OCI-LY7 (cell line): Measurements from ENCODE around the gene DIABLO. TPM values are rescaled to one million over a fixed set of nuclear protein-coding genes. Genes with fewer than 3 reads are reported as not detected.

Experiments
- small RNA-seq: library from RNA; depleted of rRNA; stranded (forward); fragments of <200 nt; gene quantifications from one replicate; pipeline ENCODE3, GENCODE V24; 2014
- total RNA-seq, 2 experiments: library from RNA; depleted of rRNA in 1 of 2; stranded (reverse); fragments of >200 nt in 1 of 2; shearing (Covaris generic) in 1 of 2; gene quantifications; 2 replicates each; pipeline ENCODE4 v1.2.3, GENCODE V29; 2014 to 2022

DIABLO gene
- total RNA-seq, 2 experiments from 2014 or later, result 53.9 to 56.5 TPM

Small RNAs within 50 kb of the gene (small RNA-seq; reads per million reads assigned to genes)
- gene DIABLO, result 0.31 reads per million

Other genes starting within 250 kb of the DIABLO start
- 66.2 and 76.2 TPM in 2 replicates for gene BCL7A, start 204.2 kb downstream of the DIABLO start, total RNA-seq (2014; rRNA removed; shearing (Covaris generic))
- gene BCL7A, start 204.2 kb downstream of the DIABLO start, total RNA-seq (2022), result 84.7 and 100 TPM in 2 replicates
- gene MLXIP, start 147.3 kb downstream of the DIABLO start, total RNA-seq (2014; rRNA removed; shearing (Covaris generic)), result 18.6 and 27.5 TPM in 2 replicates
- gene MLXIP, start 147.3 kb downstream of the DIABLO start, total RNA-seq (2022), result 44.7 and 59.9 TPM in 2 replicates
- not detected in 2 replicates for gene IL31, start 51.8 kb downstream of the DIABLO start, total RNA-seq (2014; rRNA removed; shearing (Covaris generic))
- not detected in 2 replicates for gene IL31, start 51.8 kb downstream of the DIABLO start, total RNA-seq (2022)
- gene LRRC43, start 42.9 kb downstream of the DIABLO start, total RNA-seq (2014; rRNA removed; shearing (Covaris generic)), result not detected in 2 replicates
- gene LRRC43, start 42.9 kb downstream of the DIABLO start, total RNA-seq (2022), result not detected in 2 replicates
- gene B3GNT4, start 22.3 kb downstream of the DIABLO start, total RNA-seq (2014; rRNA removed; shearing (Covaris generic)), result not detected in 2 replicates
- not detected in 2 replicates for gene B3GNT4, start 22.3 kb downstream of the DIABLO start, total RNA-seq (2022)
- gene VPS33A, start 40.4 kb upstream of the DIABLO start, total RNA-seq (2014; rRNA removed; shearing (Covaris generic)), result 21.1 and 22.2 TPM in 2 replicates
- 29.0 and 35.6 TPM in 2 replicates for gene VPS33A, start 40.4 kb upstream of the DIABLO start, total RNA-seq (2022)
- gene CLIP1, start 196.6 kb upstream of the DIABLO start, total RNA-seq (2014; rRNA removed; shearing (Covaris generic)), result 11.2 and 15.3 TPM in 2 replicates
- gene CLIP1, start 196.6 kb upstream of the DIABLO start, total RNA-seq (2022), result 25.6 and 26.2 TPM in 2 replicates